A549 (cell line): ENCODE measurements around the gene A2ML1.

Experiments
- CTCF ChIP-seq: fragments of >200 bp; sonication (Bioruptor Twin); formaldehyde crosslinking; IDR thresholded peaks from 3 replicates; pipeline ENCODE4 v1.5.1; 2016
- FOSL2 ChIP-seq, 2 experiments: fragments of 450-650 bp in 1 of 2; fragments of >200 bp in 1 of 2; sonication (Bioruptor Twin) in 1 of 2; formaldehyde crosslinking; IDR thresholded peaks; 2 replicates each; pipeline versions ENCODE4 v1.5.0 to v1.6.1; 2016 to 2020; ENCODE audit warnings: mild to moderate bottlenecking in 1 of 2, moderate library complexity in 1 of 2
- HOXA7 ChIP-seq: fragments of 250-450 bp; sonication (Bioruptor Pico); IDR thresholded peaks from 2 replicates; pipeline ENCODE4 v1.5.0; 2020; ENCODE audit warnings: mild to moderate bottlenecking, moderate library complexity
- POLR2A ChIP-seq: IDR thresholded peaks from 2 replicates; pipeline ENCODE4 v1.6.1; 2012; ENCODE audit warnings: mild to moderate bottlenecking, low read length
- POLR2AphosphoS2 ChIP-seq: conservative IDR thresholded peaks from 2 replicates; pipeline ENCODE4 v1.6.1; 2012; ENCODE audit warnings: low read length, improper control_type of control experiment, inconsistent platforms
- RCOR1 ChIP-seq: fragments of 150-350 bp; IDR thresholded peaks from 2 replicates; pipeline ENCODE4 v1.6.1; 2014; ENCODE audit warnings: antibody characterized with exemption, low read length, low read depth
- RFX5 ChIP-seq: fragments of 450-650 bp; IDR thresholded peaks from 2 replicates; pipeline ENCODE4 v1.7.1; 2014; ENCODE audit warnings: antibody characterized with exemption, mild to moderate bottlenecking, moderate library complexity
- SREBF2 ChIP-seq: fragments of 450-650 bp; IDR thresholded peaks from 2 replicates; pipeline ENCODE4 v1.6.1; 2014; ENCODE audit warnings: mild to moderate bottlenecking, moderate library complexity
- ZNF302 ChIP-seq: fragments of 250-450 bp; sonication (Bioruptor Pico); IDR thresholded peaks from 2 replicates; pipeline ENCODE4 v1.9.0; 2021; ENCODE audit warnings: inconsistent platforms, mild to moderate bottlenecking, moderate library complexity
- ZSCAN20 ChIP-seq: fragments of 250-450 bp; sonication (Bioruptor Pico); IDR thresholded peaks from 2 replicates; pipeline ENCODE4 v1.8.0; 2022; ENCODE audit warnings: mild to moderate bottlenecking, moderate library complexity
- TF ChIP-seq, protein P1 (sequence below): fragments of 150-350 bp; IDR thresholded peaks from 2 replicates; pipeline ENCODE4 v1.6.1; 2014; ENCODE audit warnings: low read depth, mild to moderate bottlenecking, low read length
- TF ChIP-seq, protein P2 (sequence below): fragments of 450-650 bp; IDR thresholded peaks from 2 replicates; pipeline ENCODE4 v1.6.1; 2014; ENCODE audit warnings: antibody characterized with exemption
- TF ChIP-seq, protein P3 (sequence below): IDR thresholded peaks from 2 replicates; pipeline ENCODE4 v1.6.1; 2012

DNA sequence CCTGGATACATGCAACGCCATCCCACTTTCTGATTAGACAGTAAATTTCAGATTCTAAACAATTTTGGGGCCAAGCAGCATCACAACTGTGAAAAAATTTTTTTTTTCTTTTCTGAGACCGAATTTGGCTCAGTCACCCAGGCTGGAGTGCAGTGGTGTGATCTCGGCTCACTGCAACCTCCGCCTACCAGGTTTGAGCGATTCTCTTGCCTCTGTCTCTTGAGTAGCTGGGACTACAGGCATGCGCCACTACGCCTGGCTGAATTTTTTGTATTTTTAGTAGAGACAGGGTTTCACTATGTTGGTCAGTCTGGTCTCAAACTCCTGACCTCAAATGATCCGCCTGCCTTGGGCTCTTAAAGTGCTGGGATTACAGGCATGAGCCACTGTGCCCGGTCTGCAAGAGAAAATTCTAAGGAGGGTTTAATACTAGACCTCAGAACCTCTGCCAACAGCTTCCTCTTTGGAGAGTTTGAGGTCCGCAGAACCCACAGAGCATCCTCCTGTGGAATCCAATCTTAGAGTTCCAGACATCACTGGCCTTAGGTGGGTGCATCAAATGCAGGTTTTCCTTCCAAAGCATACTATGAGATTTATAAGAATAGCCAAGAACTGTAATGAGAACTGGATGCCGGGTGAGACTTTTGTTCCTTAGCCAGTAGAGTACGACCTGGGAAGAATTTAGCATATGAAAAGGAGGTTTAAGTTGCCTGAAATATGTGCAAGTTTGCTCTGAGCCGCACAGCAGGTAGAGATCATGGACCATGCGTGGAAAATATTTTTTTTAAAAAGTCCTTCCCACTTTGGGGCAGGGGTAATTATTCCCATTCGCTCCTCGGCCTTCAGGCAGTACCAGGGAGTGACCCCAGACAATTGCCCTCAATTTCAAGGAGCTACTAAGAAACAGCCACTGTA, 84.1 kb downstream of the A2ML1 start:
- TF ChIP-seq FOSL2 (IDR thresholded peaks at IDR 0.05) (no peak), FOSL2 (CRISPR knock-in tag; IDR thresholded peaks at IDR 0.05) (no peak), RCOR1 (no peak), CTCF (no peak), POLR2A (no peak), ZSCAN20 (CRISPR knock-in tag) (no peak), ZNF302 (no peak), POLR2AphosphoS2 (no peak), HOXA7 (CRISPR knock-in tag) (no peak), SREBF2 (no peak), RFX5 (no peak)
- TF ChIP-seq, protein P1, sequence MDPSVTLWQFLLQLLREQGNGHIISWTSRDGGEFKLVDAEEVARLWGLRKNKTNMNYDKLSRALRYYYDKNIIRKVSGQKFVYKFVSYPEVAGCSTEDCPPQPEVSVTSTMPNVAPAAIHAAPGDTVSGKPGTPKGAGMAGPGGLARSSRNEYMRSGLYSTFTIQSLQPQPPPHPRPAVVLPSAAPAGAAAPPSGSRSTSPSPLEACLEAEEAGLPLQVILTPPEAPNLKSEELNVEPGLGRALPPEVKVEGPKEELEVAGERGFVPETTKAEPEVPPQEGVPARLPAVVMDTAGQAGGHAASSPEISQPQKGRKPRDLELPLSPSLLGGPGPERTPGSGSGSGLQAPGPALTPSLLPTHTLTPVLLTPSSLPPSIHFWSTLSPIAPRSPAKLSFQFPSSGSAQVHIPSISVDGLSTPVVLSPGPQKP: no peak
- TF ChIP-seq, protein P2, sequence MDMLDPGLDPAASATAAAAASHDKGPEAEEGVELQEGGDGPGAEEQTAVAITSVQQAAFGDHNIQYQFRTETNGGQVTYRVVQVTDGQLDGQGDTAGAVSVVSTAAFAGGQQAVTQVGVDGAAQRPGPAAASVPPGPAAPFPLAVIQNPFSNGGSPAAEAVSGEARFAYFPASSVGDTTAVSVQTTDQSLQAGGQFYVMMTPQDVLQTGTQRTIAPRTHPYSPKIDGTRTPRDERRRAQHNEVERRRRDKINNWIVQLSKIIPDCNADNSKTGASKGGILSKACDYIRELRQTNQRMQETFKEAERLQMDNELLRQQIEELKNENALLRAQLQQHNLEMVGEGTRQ: no peak
- TF ChIP-seq, protein P3, sequence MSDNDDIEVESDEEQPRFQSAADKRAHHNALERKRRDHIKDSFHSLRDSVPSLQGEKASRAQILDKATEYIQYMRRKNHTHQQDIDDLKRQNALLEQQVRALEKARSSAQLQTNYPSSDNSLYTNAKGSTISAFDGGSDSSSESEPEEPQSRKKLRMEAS: no peak
